ENCODE results near the gene LRRC25.

Gene LRRC25

GRCh38 chr19:18435842-18436670 lies 38.6 kb upstream of the LRRC25 start:
- no peak for DNase-seq (ENCODE audit: low spot score)

GRCh38 chr19:18435178-18435841 lies 37.9 kb upstream of the LRRC25 start:
- DNase-seq (ENCODE audit: low spot score): no peak

- DNase-seq (ENCODE audit: low spot score): no peak
Observed at GRCh38 chr19:18434411-18435175, 37.2 kb upstream of the LRRC25 start.

GRCh38 chr19:18433735-18434398 lies 36.4 kb upstream of the LRRC25 start:
- no peak for DNase-seq (ENCODE audit: low spot score)

- DNase-seq (ENCODE audit: low spot score): no peak
Observed at GRCh38 chr19:18433015-18433691, 35.7 kb upstream of the LRRC25 start.

- no peak for DNase-seq (ENCODE audit: low spot score)
Observed at GRCh38 chr19:18432275-18433014, 35.0 kb upstream of the LRRC25 start.

- no peak for DNase-seq (ENCODE audit: low spot score)
Observed at GRCh38 chr19:18431351-18432197, 34.2 kb upstream of the LRRC25 start.

GRCh38 chr19:18430417-18431144 lies 33.2 kb upstream of the LRRC25 start:
- DNase-seq (ENCODE audit: low spot score): no peak

GRCh38 chr19:18429717-18430416 lies 32.4 kb upstream of the LRRC25 start:
- no peak for DNase-seq (ENCODE audit: low spot score)

- peak; percentile 90 for DNase-seq (ENCODE audit: low spot score)
Observed at GRCh38 chr19:18428787-18429674, 31.6 kb upstream of the LRRC25 start.

- DNase-seq (ENCODE audit: low spot score): no peak
Observed at GRCh38 chr19:18428173-18428786, 30.9 kb upstream of the LRRC25 start.

- DNase-seq (ENCODE audit: low spot score): no peak
Observed at GRCh38 chr19:18427743-18428113, 30.3 kb upstream of the LRRC25 start.

- DNase-seq (ENCODE audit: low spot score): no peak
Observed at GRCh38 chr19:18427080-18427742, 29.8 kb upstream of the LRRC25 start.

- no peak for DNase-seq (ENCODE audit: low spot score)
Observed at GRCh38 chr19:18426416-18426767, 29.0 kb upstream of the LRRC25 start.

- DNase-seq (ENCODE audit: low spot score): no peak
Observed at GRCh38 chr19:18425515-18426415, 28.3 kb upstream of the LRRC25 start.

All from CD4-positive, alpha-beta T cell treated with Interleukin-15 for 4 hours (primary cell).